ENCODE measurements around the gene PNPLA1. TPM values are rescaled to one million over a fixed set of nuclear protein-coding genes. Genes with fewer than 3 reads are reported as not detected.

Gene PNPLA1
- total RNA-seq, 1 donor from 2014 or later, result not detected

GRCh38 chr6:36263390-36264000, 6.4 kb upstream of the PNPLA1 start:
- no peak overlapping the region for H3K27ac Mint-ChIP-seq
- DNase-seq (ENCODE audit: low spot score), result no peak
- H3K36me3 Mint-ChIP-seq (ENCODE audit: low read depth), result no peaks in the 10 kb centered on the region
- peaks cover 31% of the 10 kb centered on the region for H3K27me3 Mint-ChIP-seq (ENCODE audit: insufficient read depth)
- H3K4me1 Mint-ChIP-seq (ENCODE audit: low read depth), result no peaks in the 10 kb centered on the region
- intact Hi-C loops (cut with micrococcal nuclease), result no loop called here
- H3K9me3 Mint-ChIP-seq, result peaks cover 5% of the 10 kb centered on the region
- H3K4me3 Mint-ChIP-seq, result no peak overlapping the region

- H3K27me3 Mint-ChIP-seq (ENCODE audit: insufficient read depth), result peaks cover 17% of the 10 kb centered on the region
- peaks cover 5% of the 10 kb centered on the region for H3K9me3 Mint-ChIP-seq
- intact Hi-C loops (cut with micrococcal nuclease), result no loop called here
- no peak for DNase-seq (ENCODE audit: low spot score)
- H3K27ac Mint-ChIP-seq, result no peak overlapping the region
- no peak overlapping the region for H3K4me3 Mint-ChIP-seq
- H3K4me1 Mint-ChIP-seq (ENCODE audit: low read depth), result no peaks in the 10 kb centered on the region
- no peaks in the 10 kb centered on the region for H3K36me3 Mint-ChIP-seq (ENCODE audit: low read depth)
Measured at GRCh38 chr6:36265744-36266143, 4.1 kb upstream of the PNPLA1 start.

- Mint-ChIP-seq H3K4me3 (no peak overlapping the region), H3K27ac (no peak overlapping the region)
Measured at GRCh38 chr6:36266913-36267644, 2.8 kb upstream of the PNPLA1 start.

GRCh38 chr6:36267731-36268477, 2.0 kb upstream of the PNPLA1 start:
- H3K36me3 Mint-ChIP-seq (ENCODE audit: low read depth), result no peaks in the 10 kb centered on the region
- no peak overlapping the region for H3K27ac Mint-ChIP-seq
- no peaks in the 10 kb centered on the region for H3K4me1 Mint-ChIP-seq (ENCODE audit: low read depth)
- intact Hi-C loops (cut with micrococcal nuclease), result no loop called here
- no peak overlapping the region for H3K4me3 Mint-ChIP-seq
- peaks cover 5% of the 10 kb centered on the region for H3K9me3 Mint-ChIP-seq
- DNase-seq (ENCODE audit: low spot score), result no peak
- peaks cover 8% of the 10 kb centered on the region for H3K27me3 Mint-ChIP-seq (ENCODE audit: insufficient read depth)

More at GRCh38 chr6:36266913-36267644, 2.8 kb upstream of the PNPLA1 start:
- Mint-ChIP-seq H3K36me3 (ENCODE audit: low read depth) (no peaks in the 10 kb centered on the region), H3K4me1 (ENCODE audit: low read depth) (no peaks in the 10 kb centered on the region), H3K27me3 (ENCODE audit: insufficient read depth) (peaks cover 8% of the 10 kb centered on the region), H3K9me3 (peaks cover 5% of the 10 kb centered on the region)
- intact Hi-C loops (cut with micrococcal nuclease), result no loop called here
- no peak for DNase-seq (ENCODE audit: low spot score)

GRCh38 chr6:36268478-36269275, 1.2 kb upstream of the PNPLA1 start:
- Mint-ChIP-seq H3K27ac (no peak overlapping the region), H3K4me3 (no peak overlapping the region)

GRCh38 chr6:36272234-36272633, 2.4 kb downstream of the PNPLA1 start:
- Mint-ChIP-seq H3K27me3 (ENCODE audit: insufficient read depth) (peaks cover 16% of the 10 kb centered on the region), H3K4me3 (no peak overlapping the region), H3K9me3 (no peaks in the 10 kb centered on the region), H3K27ac (no peak overlapping the region), H3K36me3 (ENCODE audit: low read depth) (no peaks in the 10 kb centered on the region), H3K4me1 (ENCODE audit: low read depth) (no peaks in the 10 kb centered on the region)
- DNase-seq (ENCODE audit: low spot score), result no peak
- intact Hi-C loops (cut with micrococcal nuclease), result no loop called here

More at GRCh38 chr6:36268478-36269275, 1.2 kb upstream of the PNPLA1 start:
- DNase-seq (ENCODE audit: low spot score), result no peak
- intact Hi-C loops (cut with micrococcal nuclease), result no loop called here
- peaks cover 5% of the 10 kb centered on the region for H3K9me3 Mint-ChIP-seq
- H3K4me1 Mint-ChIP-seq (ENCODE audit: low read depth), result no peaks in the 10 kb centered on the region
- peaks cover 7% of the 10 kb centered on the region for H3K27me3 Mint-ChIP-seq (ENCODE audit: insufficient read depth)
- no peaks in the 10 kb centered on the region for H3K36me3 Mint-ChIP-seq (ENCODE audit: low read depth)

- Mint-ChIP-seq H3K36me3 (ENCODE audit: low read depth) (no peaks in the 10 kb centered on the region), H3K27ac (no peak overlapping the region), H3K4me1 (ENCODE audit: low read depth) (no peaks in the 10 kb centered on the region), H3K9me3 (no peaks in the 10 kb centered on the region), H3K4me3 (no peak overlapping the region), H3K27me3 (ENCODE audit: insufficient read depth) (peaks cover 16% of the 10 kb centered on the region)
- intact Hi-C loops (cut with micrococcal nuclease), result no loop called here
- DNase-seq (ENCODE audit: low spot score), result no peak
Measured at GRCh38 chr6:36273067-36273466, 3.2 kb downstream of the PNPLA1 start.

GRCh38 chr6:36273802-36274514, 4.1 kb downstream of the PNPLA1 start:
- Mint-ChIP-seq H3K9me3 (no peaks in the 10 kb centered on the region), H3K36me3 (ENCODE audit: low read depth) (no peaks in the 10 kb centered on the region), H3K27me3 (ENCODE audit: insufficient read depth) (peaks cover 24% of the 10 kb centered on the region), H3K4me1 (ENCODE audit: low read depth) (no peaks in the 10 kb centered on the region), H3K4me3 (no peak overlapping the region), H3K27ac (no peak overlapping the region)
- DNase-seq (ENCODE audit: low spot score), result no peak
- intact Hi-C loops (cut with micrococcal nuclease), result no loop called here

- Mint-ChIP-seq H3K27ac (no peak overlapping the region), H3K4me3 (no peak overlapping the region), H3K27me3 (ENCODE audit: insufficient read depth) (peaks cover 36% of the 10 kb centered on the region), H3K36me3 (ENCODE audit: low read depth) (no peaks in the 10 kb centered on the region), H3K9me3 (no peaks in the 10 kb centered on the region), H3K4me1 (ENCODE audit: low read depth) (no peaks in the 10 kb centered on the region)
- intact Hi-C loops (cut with micrococcal nuclease), result no loop called here
- no peak for DNase-seq (ENCODE audit: low spot score)
Measured at GRCh38 chr6:36276581-36277536, 7.0 kb downstream of the PNPLA1 start.

- Mint-ChIP-seq H3K36me3 (ENCODE audit: low read depth) (no peaks in the 10 kb centered on the region), H3K4me1 (ENCODE audit: low read depth) (no peaks in the 10 kb centered on the region), H3K4me3 (no peak overlapping the region), H3K9me3 (no peaks in the 10 kb centered on the region), H3K27me3 (ENCODE audit: insufficient read depth) (peaks cover 40% of the 10 kb centered on the region), H3K27ac (no peak overlapping the region)
- intact Hi-C loops (cut with micrococcal nuclease), result no loop called here
- DNase-seq (ENCODE audit: low spot score), result no peak
Measured at GRCh38 chr6:36277946-36278470, 8.1 kb downstream of the PNPLA1 start.

- Mint-ChIP-seq H3K9me3 (no peaks in the 10 kb centered on the region), H3K27ac (no peak overlapping the region), H3K4me3 (no peak overlapping the region), H3K36me3 (ENCODE audit: low read depth) (no peaks in the 10 kb centered on the region), H3K4me1 (ENCODE audit: low read depth) (no peaks in the 10 kb centered on the region), H3K27me3 (ENCODE audit: insufficient read depth) (peaks cover 34% of the 10 kb centered on the region)
- intact Hi-C loops (cut with micrococcal nuclease), result no loop called here
- DNase-seq (ENCODE audit: low spot score), result no peak
Measured at GRCh38 chr6:36280467-36280866, 10.6 kb downstream of the PNPLA1 start.

Data from activated T-helper 1 cell treated with anti-CD3 and anti-CD28 coated beads, Interleukin-12 subunit alpha, Interleukin-12 subunit beta, Interleukin-2, Interleukin-4 antibody, amounts not matched to agents 30 ng/mL and 10 ng/mL and 1 ng/mL, durations not matched to agents 14 hours and 24 hours and 36 hours (primary cell).